Activated CD8-positive, alpha-beta memory T cell treated with anti-CD3 and anti-CD28 coated beads, Interleukin-2, amount 50 U/mL, for 24 hours (primary cell): ENCODE data around the gene PSMC5.
"Not testable (repeated sequence)": the region's sequence is repeated elsewhere in the genome, so short reads cannot be mapped to it uniquely, and the experiment has no call there.

Experiments
- DNase-seq: peaks from one replicate; pipeline ENCODE4 v3.0.0-alpha.2; 2020; ENCODE audit errors: extremely low read depth

PSMC5 gene

DNA sequence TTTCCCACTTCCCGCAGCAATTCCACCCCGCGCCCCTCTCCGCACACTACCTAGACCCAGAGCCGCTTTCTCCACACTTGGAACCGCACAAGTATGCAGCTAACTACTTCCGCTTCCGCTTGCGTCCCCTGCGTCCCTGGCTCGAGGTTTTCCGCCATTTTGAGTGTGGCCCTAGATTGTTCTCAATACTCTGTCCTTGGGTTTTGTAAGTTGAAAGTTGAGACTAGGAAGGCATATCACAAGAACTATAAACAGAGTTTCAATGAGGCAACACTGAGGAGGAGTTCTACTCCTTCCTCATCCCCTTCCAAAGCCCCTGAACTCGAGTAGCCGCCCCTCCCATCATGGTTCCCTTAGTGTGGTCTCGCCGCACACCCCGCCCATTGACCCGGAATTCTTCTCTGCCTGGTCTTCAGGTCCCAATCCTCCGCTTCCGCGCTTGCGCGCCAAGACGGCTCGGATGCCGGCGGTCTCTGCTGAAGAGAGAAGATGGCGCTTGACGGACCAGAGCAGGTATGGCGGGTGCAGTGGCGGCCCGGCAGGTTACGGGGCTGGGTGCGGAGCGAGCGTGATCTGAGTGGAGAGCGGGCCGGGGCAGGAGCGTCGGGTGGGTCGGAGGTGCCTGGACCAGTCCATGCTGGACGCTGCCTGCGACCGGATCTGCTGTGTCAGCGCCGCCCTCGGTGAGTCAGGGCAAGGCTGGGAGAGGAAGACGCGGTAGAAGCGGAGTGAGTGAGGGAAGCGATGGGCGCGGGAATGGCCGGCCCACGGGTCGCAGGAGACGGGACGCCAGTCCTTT, at the start of gene PSMC5, which contains the start of gene FTSJ3:
PSMC5 (plus strand) TSS at position 430 of the 799 bp plus-strand sequence; CDS start at position 490, 60 bp downstream.
FTSJ3 (minus strand) TSS at position 662 of the 799 bp plus-strand sequence. CDS start 761 bp downstream, outside the sequence.
- peak; percentile 91 for DNase-seq

DNA sequence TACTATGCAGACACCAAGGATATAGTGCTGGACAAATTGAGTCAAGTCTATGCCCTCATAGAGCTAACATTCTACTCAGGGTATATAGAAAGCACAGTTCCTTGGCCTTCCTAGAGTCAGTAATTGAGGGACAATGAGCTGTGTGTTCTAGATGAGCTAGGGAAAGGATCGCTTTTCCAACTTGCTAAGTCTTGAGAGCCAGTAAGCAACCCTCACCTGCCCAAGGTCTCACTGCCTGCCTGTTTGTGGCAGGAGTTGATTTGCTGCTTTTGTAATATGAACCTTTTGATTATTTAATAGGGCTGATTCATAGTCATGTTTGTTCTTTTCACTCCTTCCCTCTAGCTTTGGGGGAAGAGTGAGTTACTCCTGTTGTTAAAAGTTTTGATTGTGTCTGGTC, 46.7 kb upstream of the PSMC5 start:
- no peak for DNase-seq

DNA sequence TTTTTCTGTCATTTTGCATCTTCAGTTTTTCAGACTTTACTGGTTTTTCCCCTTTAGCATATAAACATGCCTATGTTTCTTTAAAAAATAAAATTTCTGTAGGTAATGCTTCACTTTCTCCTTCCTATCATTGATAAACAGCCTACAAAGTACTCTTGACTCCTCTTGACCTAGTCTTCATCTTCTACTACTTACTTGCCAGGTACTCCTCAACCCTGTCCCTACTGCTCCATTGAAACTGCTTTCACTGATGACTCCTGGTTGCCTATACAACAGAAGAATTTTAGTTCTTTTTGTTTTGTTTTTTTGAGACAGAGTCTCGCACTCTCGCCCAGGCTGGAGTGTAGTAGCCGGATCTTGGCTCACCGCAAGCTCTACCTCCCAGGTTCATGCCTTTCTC, 46.3 kb upstream of the PSMC5 start:
- DNase-seq: no peak

DNA sequence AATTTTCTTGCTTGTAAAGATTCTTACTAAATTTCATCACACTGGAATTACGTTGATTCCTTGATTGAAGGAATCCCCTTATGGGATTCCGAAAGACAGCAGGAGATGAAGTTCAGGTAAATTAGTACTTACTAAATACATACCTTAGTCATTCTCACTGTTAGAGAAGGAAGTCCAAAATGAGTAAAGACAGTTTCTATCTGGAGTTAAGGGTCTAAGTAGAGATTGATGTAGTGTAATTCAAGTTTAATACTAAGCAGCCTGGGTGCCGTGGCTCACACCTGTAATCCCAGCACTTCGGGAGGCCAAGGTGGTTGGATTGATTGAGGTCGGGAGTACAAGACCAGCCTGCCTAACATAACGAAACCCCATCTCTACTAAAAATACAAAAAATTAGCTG, 43.7 kb upstream of the PSMC5 start:
- no peak for DNase-seq

DNA sequence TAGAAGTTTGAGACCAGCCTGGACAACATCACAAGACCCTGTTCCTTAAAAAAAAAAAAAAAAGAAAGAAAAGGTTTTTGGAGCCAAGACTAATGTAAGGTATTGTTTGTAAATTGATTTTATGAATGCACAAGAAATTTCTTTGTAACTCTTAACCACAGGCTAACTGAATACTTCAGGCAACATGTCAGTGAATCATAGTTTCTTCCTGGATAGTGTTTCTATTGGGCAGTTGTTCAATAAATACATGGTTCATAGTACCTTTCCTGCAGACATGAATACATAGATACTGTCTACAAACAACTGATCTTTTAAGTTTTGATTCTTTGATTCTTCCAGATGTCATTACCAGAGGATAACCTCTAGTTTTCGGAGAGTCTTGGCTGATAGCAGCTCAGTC, 41.7 kb upstream of the PSMC5 start:
- DNase-seq: no peak

DNA sequence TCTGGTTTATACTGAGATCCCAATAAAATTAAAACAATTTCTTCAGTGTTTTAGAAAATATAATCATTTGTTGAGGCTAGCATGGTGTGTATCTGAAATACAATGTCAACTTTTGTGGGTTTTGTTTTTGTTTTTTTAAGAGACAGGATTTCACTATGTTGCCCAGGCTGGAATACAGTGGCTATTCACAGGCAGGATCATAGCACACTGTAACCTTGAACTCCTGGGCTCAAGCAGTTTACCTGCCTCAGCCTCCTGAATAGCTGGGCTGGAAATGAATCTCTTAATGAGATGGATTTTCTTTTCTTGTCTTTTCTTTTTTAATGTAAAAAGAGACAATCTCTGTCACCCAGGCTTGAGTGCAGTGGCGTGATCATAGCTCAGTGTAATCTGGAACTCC, 41.1 kb upstream of the PSMC5 start:
- no peak for DNase-seq

DNA sequence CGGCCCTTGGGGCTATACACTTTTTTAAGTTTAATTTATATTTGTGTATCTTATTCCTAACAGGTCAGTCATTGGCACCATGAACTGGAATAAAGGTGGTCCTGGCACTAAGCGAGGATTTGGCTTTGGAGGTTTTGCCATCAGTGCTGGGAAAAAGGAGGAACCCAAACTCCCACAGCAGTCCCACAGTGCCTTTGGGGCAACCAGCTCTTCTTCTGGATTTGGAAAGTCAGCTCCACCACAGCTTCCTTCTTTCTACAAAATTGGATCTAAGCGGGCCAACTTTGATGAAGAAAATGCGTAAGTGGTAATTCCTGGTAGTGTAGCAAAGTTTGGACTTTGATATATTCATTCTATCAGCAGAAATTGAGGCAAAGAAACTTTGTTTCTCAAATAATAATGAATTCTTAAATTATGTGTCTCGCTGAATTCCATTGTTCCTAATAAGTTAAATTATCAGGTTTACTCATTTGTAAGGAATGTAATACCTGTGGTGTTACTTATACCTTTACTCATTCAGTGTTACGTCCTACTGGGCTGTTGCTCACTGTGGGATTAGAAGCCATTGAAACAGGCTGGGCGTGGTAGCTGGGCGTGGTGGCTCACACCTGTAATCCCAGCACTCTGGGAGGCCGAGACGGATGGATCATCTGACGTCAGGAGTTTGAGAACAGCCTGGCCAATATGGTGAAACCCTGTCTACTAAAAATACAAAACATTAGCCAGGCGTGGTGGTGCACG, 40.1 kb upstream of the PSMC5 start:
- no peak for DNase-seq

DNA sequence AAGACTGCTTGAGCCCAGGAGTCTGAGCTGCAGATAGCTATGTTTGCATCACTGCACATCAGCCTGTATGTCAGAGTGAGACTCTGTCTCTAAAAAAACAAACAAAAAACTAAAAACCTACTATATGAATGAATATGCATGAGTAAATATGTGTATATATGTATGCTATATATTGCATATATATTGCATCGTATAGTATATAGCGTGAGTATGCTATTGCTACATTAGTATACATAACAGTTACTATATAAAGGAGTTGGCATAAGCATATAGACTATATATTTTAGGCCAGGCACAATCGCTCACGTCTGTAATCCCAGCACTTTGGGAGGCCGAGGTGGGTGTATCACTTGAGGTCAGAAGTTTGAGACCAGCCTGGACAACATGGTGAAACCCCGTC, 37.2 kb upstream of the PSMC5 start:
- DNase-seq: no peak

DNA sequence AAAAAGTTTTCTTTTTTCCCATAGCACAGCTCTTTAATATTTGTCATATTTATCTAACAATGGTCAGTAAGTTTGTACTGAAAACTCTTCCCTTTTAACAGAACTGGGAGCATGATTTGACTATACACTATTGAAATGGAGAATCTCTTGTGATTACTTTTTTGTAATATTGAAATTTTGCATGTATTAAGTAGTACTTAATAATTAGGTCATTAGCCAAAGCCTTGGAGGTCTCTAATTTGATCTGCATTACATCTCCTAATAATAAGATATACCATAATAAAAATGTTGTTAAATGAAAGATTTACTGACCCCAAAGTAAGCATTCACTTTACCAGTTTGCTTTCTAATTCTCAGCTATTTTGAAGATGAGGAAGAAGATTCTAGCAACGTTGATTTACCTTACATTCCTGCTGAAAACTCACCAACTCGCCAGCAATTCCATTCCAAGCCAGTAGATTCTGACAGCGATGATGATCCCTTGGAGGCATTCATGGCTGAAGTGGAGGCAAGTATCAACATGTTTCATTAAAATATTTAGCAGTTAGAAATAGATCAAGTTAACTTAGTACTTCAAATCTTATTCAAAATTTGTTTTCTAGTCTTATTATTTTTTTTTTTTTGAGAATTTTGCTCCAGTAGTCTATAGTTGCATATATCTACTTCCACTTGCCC, 35.0 kb upstream of the PSMC5 start:
- no peak for DNase-seq

DNA sequence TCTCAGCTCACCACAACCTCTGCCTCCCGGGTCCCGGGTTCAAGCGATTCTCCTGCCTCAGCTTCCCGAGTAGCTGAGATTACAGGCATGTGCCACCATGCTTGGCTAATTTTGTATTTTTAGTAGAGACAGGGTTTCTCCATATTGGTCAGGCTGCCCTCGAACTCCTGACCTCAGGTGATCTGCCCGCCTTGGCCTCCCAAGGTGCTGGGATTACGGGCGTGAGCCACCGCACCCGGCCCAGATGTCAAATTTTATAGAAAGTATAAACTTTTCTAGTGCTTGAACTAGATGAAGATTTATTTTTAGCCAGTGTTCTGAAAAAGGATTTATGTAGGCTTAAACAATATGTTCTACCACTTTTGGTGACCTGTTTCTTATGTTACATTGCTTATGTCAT, 30.9 kb upstream of the PSMC5 start:
- DNase-seq: not testable (repeated sequence)

DNA sequence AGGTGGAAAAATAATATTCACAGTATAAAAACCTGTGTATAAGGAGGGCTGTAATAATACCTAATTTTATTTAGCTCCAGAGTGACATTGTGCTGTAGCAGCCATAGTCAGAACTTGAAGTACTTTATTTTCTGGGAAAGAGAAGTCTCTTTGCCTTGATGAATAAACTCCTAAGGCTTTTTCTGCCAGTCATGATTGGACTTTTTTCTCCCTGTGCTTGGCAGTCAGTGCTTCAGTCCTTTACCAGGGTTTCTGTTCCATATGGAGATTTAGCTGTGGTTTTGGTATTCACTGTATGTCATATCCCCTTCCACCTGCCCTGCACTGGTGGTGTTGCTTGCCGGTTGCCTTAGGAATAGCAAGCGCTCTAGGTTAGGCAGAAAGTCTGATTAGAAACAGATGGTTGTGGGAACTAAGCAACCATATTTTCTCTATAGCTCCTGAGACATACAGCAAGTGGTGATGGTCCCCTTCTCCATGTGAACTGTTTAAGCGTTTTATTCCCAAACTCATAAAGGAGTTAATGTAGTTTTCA, 28.6 kb upstream of the PSMC5 start:
- DNase-seq: no peak

DNA sequence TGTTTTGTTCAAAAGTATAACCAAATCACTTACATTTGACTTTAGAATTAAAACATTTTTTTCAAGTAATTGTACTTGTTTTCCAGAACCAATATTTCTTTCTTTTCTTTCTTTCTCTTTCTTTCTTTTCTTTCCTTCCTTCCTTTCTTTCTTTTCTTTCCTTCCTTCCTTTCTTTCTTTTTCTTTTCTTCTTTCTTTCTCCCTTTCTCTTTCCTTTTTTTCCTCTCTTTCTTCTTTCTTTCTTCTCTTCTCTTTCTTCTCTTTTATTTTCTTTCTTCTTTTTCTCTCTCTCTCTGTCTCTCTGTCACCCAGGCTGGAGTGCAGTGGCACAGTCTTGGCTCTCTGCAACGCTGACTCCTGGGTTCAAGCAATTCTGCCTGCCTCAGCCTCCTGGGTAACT, 26.4 kb upstream of the PSMC5 start:
- no peak for DNase-seq

DNA sequence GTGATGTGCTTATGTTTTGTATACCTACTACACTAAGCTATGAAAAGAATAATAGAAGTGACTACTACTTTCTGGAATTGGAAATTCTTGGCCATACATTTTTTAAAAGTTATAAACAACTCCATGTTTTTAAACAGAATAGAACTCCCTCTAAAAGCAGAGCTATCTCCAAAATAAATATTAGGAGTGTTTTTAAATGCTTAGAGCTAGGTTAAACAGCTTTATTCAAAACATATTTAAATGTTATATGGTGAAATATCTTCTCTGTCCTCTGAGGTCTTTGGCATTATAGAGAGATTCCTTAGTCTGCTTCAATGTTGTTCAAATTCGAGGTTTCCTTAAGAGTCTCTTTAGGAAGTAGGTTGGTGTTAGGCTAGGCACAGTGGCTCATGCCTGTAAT, 22.9 kb upstream of the PSMC5 start:
- no peak for DNase-seq

DNA sequence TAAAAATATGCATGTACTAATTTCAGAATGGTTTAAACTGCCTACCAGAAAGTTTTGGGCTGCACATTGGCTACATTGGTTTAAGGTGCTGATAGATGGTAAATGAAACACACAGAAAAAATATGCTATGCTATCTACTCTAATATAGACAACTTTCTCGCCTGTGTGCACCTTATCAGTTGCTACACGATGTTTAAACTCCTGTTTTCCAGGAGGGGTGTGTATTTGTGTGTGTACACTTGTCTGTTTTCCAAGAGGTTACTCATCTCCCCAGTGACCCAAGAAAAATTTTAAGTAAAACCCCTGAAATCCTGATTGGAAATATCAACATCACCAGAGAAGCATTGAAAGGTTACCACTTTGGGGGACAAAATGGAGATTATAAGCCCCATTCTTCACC, 21.6 kb upstream of the PSMC5 start:
- DNase-seq: no peak

DNA sequence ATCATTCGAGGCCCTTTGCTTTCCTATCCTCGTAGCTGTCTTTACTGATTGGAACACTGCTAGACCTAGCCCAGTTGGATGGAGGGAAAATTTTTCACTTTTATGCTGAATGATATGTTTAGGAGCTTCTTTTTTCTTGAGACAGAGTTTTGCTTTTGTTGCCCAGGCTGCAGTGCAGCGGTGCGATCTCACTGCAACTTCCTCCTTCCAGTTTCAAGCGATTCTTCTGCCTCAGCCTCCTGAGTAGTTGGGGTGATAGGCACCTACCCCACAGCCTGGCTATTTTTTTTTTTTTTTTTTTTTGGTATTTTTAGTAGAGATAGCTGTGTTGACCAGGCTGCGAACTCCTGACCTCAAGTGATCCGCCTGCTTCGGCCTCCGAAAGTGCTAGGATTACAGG, 17.3 kb upstream of the PSMC5 start:
- no peak for DNase-seq

DNA sequence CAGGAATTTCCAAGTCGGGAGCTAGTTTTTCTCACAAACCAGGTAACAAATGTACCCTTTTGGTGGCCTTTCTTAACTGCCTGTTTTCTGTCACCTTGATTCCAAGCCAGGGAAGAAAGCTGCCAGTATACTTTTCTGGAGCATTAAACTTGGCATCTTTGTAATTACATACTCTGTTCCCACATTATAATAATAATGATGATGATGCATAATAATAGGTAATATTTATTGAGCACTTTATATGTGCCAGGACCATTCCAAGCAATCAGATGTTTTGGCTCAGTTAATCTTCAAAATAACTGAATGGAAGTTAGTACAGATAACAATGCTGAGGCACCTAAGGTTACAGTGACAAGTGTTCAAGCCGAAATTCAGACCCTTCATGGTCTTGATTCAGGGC, 11.1 kb upstream of the PSMC5 start:
- no peak for DNase-seq

DNA sequence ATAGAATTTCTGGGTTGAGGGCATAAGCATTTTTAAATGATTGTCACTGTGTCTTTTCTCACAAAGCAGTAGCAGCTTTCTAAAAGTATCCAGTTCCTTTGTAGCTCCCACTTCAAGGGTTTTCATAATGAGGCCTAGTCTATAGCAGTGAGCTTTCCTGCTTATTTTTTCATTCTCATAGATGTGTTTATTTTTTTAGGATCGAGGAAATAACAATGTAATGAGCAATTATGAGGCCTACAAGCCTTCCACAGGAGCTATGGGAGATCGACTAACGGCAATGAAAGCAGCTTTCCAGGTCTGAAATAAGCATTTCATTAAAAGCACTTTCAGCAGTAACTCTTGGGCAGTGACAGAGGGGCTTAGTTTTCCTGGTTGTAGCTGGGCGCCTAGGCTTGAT, 10.6 kb upstream of the PSMC5 start:
- DNase-seq: no peak

DNA sequence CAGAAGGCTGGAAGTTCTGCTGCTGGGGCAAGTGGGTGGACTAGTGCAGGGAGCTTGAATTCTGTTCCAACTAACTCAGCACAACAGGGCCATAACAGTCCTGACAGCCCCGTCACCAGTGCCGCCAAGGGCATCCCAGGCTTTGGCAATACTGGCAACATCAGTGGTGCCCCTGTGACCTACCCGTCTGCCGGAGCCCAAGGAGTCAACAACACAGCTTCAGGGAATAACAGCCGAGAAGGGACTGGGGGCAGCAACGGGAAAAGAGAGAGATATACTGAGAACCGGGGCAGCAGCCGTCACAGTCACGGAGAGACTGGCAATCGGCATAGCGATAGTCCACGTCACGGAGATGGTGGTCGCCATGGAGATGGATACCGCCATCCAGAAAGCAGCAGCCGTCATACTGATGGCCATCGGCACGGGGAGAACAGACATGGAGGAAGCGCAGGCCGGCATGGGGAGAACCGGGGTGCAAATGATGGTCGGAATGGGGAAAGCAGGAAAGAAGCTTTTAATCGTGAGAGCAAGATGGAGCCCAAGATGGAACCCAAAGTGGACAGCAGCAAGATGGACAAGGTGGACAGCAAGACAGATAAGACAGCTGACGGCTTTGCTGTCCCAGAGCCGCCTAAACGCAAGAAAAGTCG, 9.4 kb upstream of the PSMC5 start:
- DNase-seq: no peak

DNA sequence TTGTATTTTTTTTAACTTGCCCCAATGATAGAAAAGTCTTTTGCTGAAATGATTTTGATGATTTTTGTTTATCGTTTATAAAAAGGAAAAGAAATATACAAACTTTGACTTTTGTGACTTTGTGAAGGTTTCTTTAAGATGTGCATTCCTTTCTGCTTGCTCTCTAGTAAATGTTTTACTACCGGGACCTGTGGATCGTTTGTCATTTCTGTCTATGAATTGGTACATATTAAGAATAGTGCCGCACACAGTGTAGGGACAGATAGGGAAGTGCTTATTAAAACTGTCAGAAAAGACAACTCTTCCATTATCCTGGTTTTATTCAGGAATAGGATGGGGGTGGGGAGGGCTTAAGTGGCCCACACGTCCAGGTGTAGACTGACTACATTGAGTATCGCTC, 8.1 kb upstream of the PSMC5 start:
- DNase-seq: no peak

DNA sequence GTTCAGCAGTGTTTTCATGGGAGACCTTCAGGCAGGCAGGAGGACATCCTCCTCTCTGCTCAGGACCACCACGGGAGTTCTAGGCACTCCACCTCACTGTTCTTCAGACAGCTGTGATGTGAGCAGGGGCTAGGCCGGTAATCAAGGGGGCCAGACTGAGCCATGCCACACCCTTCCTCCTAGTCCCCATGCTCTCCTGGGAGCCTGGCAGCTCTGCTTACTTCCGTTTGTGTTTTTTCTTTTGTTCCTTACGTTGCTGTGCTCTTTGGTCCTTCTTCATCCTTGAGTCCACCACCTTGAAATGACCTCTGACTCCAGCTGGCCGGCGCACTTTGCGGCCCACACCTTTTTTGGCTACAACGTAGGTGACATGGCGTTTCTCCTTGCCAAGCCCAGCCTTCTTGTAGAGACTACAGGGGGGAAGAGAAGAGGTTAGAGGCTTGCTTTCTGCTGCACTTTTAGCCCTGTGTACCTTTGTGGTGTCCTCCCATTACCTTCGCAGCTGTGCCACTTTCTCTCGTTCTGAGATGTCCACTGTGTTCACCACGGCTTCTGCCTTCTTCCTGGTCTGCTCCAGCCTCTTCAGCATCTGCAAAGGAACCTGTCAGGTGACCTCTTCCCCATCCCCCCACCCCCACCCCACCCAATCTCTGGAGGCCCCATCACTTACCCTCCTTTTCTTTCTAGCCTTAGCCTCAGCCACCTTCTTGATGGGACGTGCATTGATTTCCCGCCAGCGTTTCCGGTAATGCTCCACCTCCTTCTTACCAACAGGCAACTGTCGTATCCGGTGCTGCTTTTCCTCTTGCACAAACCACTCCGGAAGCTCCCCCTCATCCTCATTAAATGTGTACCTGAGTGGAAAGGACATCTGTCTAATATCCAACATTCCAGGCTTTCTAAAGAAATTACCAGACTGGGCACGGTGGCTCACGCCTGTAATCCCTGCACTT, 7.4 kb upstream of the PSMC5 start:
- no peak for DNase-seq
